WTC11 (cell line): ENCODE measurements around the gene OPN4.

ENCODE experiments used
- CBFB ChIP-seq: sonication (generic); formaldehyde crosslinking; IDR thresholded peaks from 2 replicates; pipeline ENCODE4 v1.8.1; 2022; ENCODE audit warnings: mild to moderate bottlenecking, low read depth, missing genetic modification reagents
- CREB1 ChIP-seq: sonication (generic); formaldehyde crosslinking; IDR thresholded peaks from 2 replicates; pipeline ENCODE4 v1.8.0; 2023; ENCODE audit warnings: mild to moderate bottlenecking, missing genetic modification reagents
- CTCF ChIP-seq: fragments of 200-600 bp; IDR thresholded peaks from 2 replicates; pipeline ENCODE4 v1.8.0; 2022; ENCODE audit warnings: antibody characterized with exemption
- E2F1 ChIP-seq: sonication (generic); formaldehyde crosslinking; IDR thresholded peaks from 2 replicates; pipeline ENCODE4 v1.8.0; 2022; ENCODE audit warnings: mild to moderate bottlenecking, missing genetic modification reagents
- ELF4 ChIP-seq: sonication (generic); formaldehyde crosslinking; IDR thresholded peaks from 2 replicates; pipeline ENCODE4 v1.8.1; 2022; ENCODE audit warnings: low read depth, mild to moderate bottlenecking, moderate library complexity, missing genetic modification reagents
- IRF2 ChIP-seq: sonication (generic); formaldehyde crosslinking; IDR thresholded peaks from 2 replicates; pipeline ENCODE4 v1.8.0; 2022; ENCODE audit warnings: low read depth, missing genetic modification reagents, borderline replicate concordance
- MAX ChIP-seq: sonication (generic); formaldehyde crosslinking; IDR thresholded peaks from 2 replicates; pipeline ENCODE4 v1.8.0; 2022; ENCODE audit warnings: mild to moderate bottlenecking, missing genetic modification reagents
- MYBL2 ChIP-seq: sonication (generic); formaldehyde crosslinking; IDR thresholded peaks from 2 replicates; pipeline ENCODE4 v1.8.1; 2023; ENCODE audit warnings: mild to moderate bottlenecking, moderate library complexity, missing genetic modification reagents
- NFATC4 ChIP-seq: fragments of 250-450 bp; sonication (Bioruptor Pico); IDR thresholded peaks from 2 replicates; pipeline ENCODE4 v1.9.0; 2021; ENCODE audit warnings: mild to moderate bottlenecking
- NFE2L1 ChIP-seq: sonication (generic); formaldehyde crosslinking; IDR thresholded peaks from 2 replicates; pipeline ENCODE4 v1.8.1; 2023; ENCODE audit warnings: missing genetic modification reagents
- SMAD3 ChIP-seq: sonication (generic); formaldehyde crosslinking; IDR thresholded peaks from 2 replicates; pipeline ENCODE4 v1.8.0; 2022; ENCODE audit warnings: missing genetic modification reagents, mild to moderate bottlenecking, borderline replicate concordance
- ZNF671 ChIP-seq: fragments of 250-450 bp; sonication (Bioruptor Pico); IDR thresholded peaks from 2 replicates; pipeline ENCODE4 v1.8.0; 2021; ENCODE audit warnings: mild to moderate bottlenecking

- TF ChIP-seq IRF2 (CRISPR knock-in tag), result no peak
- no peak for TF ChIP-seq MYBL2 (CRISPR knock-in tag)
- TF ChIP-seq CTCF, result no peak
- TF ChIP-seq NFATC4, result no peak
- TF ChIP-seq MAX (CRISPR knock-in tag), result no peak
- TF ChIP-seq SMAD3 (CRISPR knock-in tag), result no peak
- TF ChIP-seq NFE2L1 (CRISPR knock-in tag), result no peak
- TF ChIP-seq CREB1 (CRISPR knock-in tag), result no peak
- TF ChIP-seq ELF4 (CRISPR knock-in tag), result no peak
- no peak for TF ChIP-seq CBFB
- no peak for TF ChIP-seq ZNF671 (CRISPR knock-in tag)
- TF ChIP-seq E2F1 (CRISPR knock-in tag), result no peak
Measured at GRCh38 chr10:86663046-86663345, 8.6 kb downstream of the OPN4 start.
